ENCODE data around the gene SLC47A2.

The SLC47A2 gene

DNA sequence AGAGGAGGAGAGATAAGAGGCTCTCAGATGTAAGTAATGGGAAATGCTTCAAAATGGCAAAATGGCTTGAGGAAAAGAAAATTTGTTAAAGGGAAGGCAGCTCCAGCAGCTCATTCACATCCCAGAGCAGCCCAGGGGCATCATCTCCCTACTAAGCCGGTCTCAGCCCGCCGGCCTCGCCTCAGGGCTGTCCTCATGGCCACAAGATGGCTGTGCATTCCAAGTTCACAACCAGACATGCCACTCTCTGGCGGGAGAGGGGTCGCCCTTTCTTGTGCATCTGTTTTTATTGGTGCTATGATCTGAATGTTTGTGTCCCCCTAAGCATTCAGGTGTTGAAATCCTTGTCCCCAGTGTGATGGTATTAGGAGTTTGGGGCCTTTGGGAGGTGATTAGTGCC lies 13.5 kb upstream of the SLC47A2 start:
- DNase-seq (ENCODE audit: insufficient read length, low spot score) (no peak), FAIRE-seq (no peak)

- DNase-seq (ENCODE audit: insufficient read length, low spot score): no peak
- no peak for FAIRE-seq
These were observed 11.7 kb upstream of the SLC47A2 start for GRCh38 chr17:19728084-19728495.

DNA sequence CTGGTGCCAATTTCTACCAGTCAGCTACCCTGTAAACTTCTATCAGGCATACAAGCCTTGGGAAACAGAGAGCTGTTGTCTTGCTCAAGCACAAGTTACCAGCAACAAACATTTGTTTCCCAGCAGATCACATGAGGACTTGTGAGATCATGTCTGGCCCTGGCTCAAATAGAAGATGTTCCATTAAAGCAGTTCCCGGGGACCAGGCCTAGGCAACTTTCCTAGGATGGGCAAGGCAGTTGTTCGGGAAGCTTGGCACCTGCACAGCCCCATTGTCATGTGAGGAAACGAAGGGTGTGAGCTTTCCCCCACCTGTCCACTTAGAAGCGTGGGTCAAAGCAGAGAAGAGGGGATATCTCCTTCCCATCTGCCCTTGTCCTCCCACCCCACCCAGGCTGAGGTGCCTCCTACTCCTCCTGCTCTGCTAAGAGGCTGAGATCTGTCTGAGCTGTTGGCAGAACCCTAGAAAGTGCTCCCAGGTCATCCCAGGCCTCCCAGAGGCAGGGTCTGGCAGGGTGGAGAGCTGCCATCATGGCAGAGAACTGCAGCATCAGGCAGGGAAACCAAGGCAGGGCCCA lies 11.2 kb upstream of the SLC47A2 start:
- DNase-seq (ENCODE audit: insufficient read length, low spot score): no peak
- no peak for FAIRE-seq

GRCh38 chr17:19726631-19727376 lies 10.4 kb upstream of the SLC47A2 start:
- FAIRE-seq: no peak
- no peak for DNase-seq (ENCODE audit: insufficient read length, low spot score)

GRCh38 chr17:19725486-19725885 lies 9.1 kb upstream of the SLC47A2 start:
- DNase-seq (ENCODE audit: insufficient read length, low spot score) (no peak), FAIRE-seq (no peak)

GRCh38 chr17:19724501-19725420 lies 8.4 kb upstream of the SLC47A2 start:
- DNase-seq (ENCODE audit: insufficient read length, low spot score) (no peak), FAIRE-seq (no peak)

GRCh38 chr17:19723964-19724363 lies 7.6 kb upstream of the SLC47A2 start:
- FAIRE-seq: no peak
- no peak for DNase-seq (ENCODE audit: insufficient read length, low spot score)

DNA sequence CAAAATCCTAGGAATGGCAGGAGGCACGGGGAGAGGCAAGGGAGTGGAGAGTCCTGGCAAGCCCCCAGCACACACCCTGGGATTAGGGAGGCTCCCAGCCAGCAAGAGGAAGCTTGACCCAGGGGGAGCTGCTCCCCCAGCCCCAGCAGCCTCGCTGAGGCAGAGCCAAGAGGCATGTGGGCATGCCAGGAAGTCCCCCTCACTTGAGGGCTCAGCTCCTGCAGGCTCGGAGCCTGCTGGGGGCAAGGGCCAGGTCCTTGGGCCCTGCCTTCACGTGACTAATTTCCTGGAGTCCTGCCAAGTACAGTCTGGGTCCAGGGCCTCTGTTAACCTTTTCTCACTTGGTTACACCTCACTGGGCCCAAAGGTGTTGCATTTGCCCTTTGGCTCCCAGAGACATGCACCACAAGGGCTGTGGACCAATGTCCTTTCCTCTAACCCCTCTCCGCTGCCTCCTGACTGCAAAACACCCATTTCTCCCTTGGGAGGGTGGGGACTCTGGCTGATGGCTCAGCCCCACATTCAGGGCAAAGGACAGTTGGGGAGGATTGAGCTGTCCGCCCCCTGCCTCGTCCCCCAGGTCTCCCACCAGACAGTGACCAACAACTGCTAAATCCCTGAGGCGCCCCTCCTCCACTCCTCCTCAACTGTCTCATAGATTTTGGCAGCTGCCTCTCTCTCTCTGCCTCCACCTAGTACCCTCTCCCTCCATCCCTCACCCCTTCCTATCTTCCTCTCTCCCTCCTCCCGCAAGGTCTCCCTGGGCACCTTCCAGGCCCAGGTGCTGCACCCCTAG lies 4.4 kb upstream of the SLC47A2 start:
- FAIRE-seq (no peak), DNase-seq (ENCODE audit: insufficient read length, low spot score) (no peak)

DNA sequence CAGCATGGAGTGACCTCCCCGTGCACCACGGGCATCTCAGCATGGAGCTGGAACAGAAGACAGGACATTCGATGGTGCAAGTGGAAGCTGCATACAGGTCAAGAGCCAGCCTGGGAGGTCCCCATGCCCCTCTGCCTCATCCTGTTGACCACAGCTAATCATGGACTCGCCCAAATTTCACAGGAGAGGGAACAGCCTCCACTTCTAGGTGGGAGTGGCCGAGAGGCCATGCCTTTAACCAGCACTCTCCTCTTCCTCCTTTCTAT lies 3.8 kb upstream of the SLC47A2 start:
- no peak for FAIRE-seq

GRCh38 chr17:19719355-19720209 lies 3.2 kb upstream of the SLC47A2 start:
- FAIRE-seq (no peak), DNase-seq (ENCODE audit: insufficient read length, low spot score) (no peak)

More for the DNA sequence above, 3.8 kb upstream of the SLC47A2 start:
- no peak for DNase-seq (ENCODE audit: insufficient read length, low spot score)

DNA sequence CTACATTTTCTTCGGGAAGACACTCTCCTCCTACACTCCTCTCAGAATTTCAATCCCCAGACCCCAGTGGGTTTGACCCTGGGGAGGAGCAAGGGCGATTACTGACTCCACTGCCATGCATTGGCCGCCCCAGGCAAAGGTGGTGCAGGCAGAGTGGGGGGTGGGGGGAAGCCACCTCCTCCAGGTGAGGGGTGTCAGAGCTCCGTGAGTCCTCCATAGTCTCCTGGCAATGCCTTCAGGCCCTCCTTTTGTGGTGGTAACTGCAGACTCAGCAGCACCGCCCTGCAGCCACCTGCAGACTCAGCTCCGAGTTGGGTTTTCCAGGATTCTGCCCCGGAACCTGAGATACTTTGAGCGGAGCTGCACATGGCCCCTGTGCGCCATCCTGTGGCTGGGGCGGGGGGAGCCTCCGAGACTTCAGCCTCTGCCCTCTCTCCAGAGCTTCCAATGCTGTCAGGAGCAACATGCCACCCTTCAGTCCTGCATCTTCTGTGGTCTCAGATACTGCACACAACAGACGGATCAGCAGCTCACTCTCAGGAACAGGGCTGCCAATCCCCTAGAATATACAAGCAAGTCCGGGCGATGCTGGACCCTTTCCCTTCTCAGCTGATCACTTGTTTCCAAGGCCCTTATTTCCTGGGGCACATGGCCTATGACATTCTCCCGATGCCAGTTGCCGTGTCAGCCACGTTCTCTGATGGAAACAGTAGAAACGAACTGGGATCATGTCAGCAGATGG lies 2.4 kb upstream of the SLC47A2 start:
- FAIRE-seq (no peak), DNase-seq (ENCODE audit: insufficient read length, low spot score) (no peak)

- DNase-seq (ENCODE audit: insufficient read length, low spot score): no peak
- FAIRE-seq: no peak
These were observed 1.7 kb upstream of the SLC47A2 start for GRCh38 chr17:19718041-19718612.

GRCh38 chr17:19717411-19717908 lies 1.1 kb upstream of the SLC47A2 start:
- DNase-seq (ENCODE audit: insufficient read length, low spot score) (no peak), FAIRE-seq (no peak)

DNA sequence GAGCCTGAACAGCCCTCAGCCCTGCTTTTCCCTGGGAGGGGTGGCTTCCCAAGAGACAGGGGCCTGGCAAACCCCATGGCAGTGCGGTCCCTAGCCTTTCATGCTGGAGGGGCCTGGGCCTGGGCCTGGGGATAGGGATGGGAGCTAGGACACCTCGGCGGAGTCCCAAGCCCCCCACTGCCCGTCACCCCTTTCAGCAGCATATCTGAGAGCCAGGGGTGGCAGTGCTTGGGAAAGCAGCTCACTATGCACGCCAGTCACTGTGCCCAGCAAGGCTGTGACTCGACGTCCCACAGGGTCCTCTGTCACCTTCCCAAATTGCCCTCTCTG lies 612 bp upstream of the SLC47A2 start:
- no peak for DNase-seq (ENCODE audit: insufficient read length, low spot score)
- FAIRE-seq: no peak

DNA sequence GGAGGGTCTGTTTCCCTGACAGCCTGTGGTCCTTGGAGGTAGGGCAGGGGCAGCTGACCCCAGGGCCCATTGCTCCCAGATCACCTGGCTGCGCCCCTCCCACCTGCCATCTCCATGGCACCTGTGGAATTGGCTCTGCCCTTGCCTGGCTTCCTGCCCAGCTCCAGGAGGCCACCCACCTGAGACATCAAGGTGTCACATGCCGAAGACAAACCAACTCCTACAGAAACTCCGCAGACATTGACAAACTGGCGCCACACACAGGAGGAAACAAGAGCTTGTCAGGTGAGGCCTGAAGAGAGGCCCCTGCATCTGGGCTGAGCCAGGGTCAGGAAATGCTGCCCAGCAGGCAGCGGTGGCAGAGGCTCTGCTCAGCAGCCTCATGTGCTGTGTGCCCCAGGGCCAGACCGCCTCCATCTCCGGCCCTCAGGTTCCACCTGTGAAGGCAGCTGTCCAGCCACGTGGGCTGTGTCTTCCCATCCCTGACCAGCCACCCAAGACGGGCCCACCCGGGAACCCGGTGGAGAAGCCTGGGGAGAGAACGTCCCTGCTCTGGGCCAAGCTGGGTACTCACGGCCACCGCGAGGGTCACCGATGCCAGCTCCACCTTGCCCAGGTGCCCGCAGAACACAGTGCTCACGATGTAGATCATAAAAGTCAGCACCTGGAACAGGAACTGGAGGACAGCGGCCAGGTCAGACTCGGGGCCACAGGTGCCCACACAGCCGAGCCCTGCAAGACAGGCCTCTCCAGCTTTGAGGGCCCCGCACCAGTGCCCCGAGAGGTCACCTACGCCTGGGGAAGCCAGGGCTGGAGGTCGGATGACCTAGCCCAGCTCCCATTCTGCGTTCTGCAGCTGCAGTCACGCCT lies 1.6 kb downstream of the SLC47A2 start:
- no peak for FAIRE-seq
- no peak for DNase-seq (ENCODE audit: insufficient read length, low spot score)

DNA sequence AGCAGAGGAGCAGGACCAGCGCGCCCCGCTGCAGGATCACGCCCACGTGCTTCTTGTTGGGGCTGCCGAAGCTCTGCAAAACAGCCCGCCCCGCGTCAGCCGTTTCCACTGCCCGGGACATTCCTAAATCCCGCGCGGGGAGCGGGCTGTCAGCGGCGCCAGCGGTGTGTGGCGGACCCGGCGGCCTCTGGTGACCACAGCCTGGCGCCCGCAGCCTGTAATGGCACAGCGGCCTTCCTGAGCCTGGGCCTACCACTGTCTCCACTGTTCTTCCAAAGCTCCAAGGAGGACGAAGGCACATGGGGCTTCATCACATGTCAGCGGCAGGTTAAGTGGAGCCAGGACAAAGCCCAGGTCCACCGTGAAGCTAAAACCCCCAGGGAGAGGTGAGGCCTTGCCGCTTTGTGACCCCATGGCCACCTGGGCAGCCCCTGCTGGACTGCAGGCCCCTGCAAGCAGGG lies 2.5 kb downstream of the SLC47A2 start:
- FAIRE-seq: no peak
- DNase-seq (ENCODE audit: insufficient read length, low spot score): no peak

DNA sequence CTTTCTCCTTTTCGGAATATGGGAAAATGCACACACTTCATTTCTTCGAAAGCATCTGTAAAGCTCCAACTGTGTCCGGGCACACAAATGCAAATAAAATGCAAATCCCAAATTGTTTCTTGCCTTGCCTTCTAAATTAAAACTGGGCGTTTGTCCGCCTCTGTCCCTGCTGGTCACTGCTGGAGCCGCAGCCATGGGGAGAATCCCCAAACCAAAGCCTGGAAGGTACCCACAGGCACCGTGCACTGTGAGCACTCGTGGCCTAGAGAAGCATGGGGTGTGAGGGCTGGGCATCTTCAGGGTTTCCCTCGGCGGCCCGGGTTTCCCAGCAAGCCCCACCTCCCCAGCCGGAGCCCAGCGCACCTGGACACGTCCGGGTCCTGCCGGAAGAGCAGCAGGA lies 2.9 kb downstream of the SLC47A2 start:
- DNase-seq (ENCODE audit: insufficient read length, low spot score) (no peak), FAIRE-seq (no peak)

DNA sequence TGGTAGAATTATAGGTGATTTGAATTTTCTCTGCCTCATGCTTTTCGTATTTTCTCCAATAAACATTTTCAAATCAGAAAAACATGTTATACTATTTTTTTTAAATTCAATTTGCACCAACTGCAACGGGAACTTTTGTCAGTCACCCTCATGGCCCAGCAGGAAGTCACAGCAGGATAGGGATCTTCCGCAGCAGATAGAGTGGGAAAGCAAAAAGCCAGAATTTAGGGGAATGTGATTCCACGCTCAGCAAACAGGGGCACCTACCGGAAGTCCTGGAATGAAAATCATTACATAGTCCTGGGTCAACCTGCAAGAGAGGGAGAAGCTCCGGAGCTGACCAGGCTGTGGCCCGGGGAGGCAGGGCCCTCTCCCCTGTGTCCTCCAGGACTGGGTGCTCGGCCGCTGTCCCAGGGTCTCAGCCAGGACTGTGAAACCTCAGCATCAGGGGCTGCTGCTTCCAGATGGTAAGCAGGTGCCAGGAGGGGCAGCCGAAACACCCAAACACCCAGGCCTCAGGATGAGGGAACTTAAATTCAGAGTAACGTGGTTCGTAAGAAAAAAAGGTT lies 3.9 kb downstream of the SLC47A2 start:
- FAIRE-seq: no peak
- DNase-seq (ENCODE audit: insufficient read length, low spot score): no peak
